ENCODE measurements around the gene PDLIM1.

DNA sequence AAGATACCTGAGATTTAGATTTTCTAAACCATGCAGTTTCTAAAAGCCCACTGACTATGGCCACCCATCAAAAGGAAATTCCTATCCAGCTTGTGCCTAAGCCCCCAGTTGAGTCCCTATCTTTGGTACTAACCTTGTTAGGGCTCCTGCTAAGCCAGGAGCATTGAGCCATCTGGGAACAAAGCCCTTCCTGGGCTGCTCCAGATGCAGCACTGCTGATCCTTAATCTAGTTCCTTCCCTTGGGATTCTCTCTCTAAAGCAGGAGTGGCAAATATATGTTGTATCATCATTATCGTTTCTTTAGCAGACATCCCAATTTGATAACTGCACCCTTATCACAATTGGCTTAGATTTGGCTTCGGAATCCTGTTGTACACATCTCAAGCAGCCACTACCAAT, 24.7 kb upstream of the PDLIM1 start:
- TF ChIP-seq SPI1 (IDR thresholded peaks at IDR 0.05; ENCODE audit: borderline replicate concordance, low read depth, low read length) (no peak), KHSRP (IDR thresholded peaks at IDR 0.05) (no peak), XRCC3 (IDR thresholded peaks at IDR 0.05) (no peak), TAF1 (IDR thresholded peaks at IDR 0.05; ENCODE audit: control insufficient read depth, extremely low read depth, insufficient read depth, low read length, severe bottlenecking) (no peak), NFXL1 (CRISPR knock-in tag; IDR thresholded peaks at IDR 0.05) (no peak), NRF1 (conservative IDR thresholded peaks at IDR 0.05 in 1 of 2, IDR thresholded peaks at IDR 0.05 in 1 of 2) (no peak)
- TF ChIP-seq, protein P1, sequence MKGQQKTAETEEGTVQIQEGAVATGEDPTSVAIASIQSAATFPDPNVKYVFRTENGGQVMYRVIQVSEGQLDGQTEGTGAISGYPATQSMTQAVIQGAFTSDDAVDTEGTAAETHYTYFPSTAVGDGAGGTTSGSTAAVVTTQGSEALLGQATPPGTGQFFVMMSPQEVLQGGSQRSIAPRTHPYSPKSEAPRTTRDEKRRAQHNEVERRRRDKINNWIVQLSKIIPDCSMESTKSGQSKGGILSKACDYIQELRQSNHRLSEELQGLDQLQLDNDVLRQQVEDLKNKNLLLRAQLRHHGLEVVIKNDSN (CRISPR knock-in tag; IDR thresholded peaks at IDR 0.05): no peak
- TF ChIP-seq, protein P2, sequence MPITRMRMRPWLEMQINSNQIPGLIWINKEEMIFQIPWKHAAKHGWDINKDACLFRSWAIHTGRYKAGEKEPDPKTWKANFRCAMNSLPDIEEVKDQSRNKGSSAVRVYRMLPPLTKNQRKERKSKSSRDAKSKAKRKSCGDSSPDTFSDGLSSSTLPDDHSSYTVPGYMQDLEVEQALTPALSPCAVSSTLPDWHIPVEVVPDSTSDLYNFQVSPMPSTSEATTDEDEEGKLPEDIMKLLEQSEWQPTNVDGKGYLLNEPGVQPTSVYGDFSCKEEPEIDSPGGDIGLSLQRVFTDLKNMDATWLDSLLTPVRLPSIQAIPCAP (CRISPR knock-in tag; IDR thresholded peaks at IDR 0.05; ENCODE audit: borderline replicate concordance): no peak
- TF ChIP-seq, protein P3, sequence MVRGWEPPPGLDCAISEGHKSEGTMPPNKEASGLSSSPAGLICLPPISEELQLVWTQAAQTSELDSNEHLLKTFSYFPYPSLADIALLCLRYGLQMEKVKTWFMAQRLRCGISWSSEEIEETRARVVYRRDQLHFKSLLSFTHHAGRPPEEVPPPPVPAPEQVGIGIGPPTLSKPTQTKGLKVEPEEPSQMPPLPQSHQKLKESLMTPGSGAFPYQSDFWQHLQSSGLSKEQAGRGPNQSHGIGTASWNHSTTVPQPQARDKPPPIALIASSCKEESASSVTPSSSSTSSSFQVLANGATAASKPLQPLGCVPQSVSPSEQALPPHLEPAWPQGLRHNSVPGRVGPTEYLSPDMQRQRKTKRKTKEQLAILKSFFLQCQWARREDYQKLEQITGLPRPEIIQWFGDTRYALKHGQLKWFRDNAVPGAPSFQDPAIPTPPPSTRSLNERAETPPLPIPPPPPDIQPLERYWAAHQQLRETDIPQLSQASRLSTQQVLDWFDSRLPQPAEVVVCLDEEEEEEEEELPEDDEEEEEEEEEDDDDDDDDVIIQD (CRISPR knock-in tag; IDR thresholded peaks at IDR 0.05): no peak

All from K562 (cell line).